ENCODE measurements around the gene ZCCHC17. TPM values are rescaled to one million over a fixed set of nuclear protein-coding genes. Genes with fewer than 3 reads are reported as not detected.

ZCCHC17 gene
- total RNA-seq, 8 experiments from 2014 or later: 31.6 to 81.8 (median 58.6) TPM

- no peak for ATAC-seq (replicated peaks in 6 of 8)
- WGBS, 10 experiments: 50 to 90% (median 77%) methylated on average over 1 to 6 of the region's 6 CpGs; no CpG with 5 or more reads in 3 of the 10 experiments
- in situ Hi-C loops (cut with MboI; ENCODE audit: low pct_unique_long_range_greater_than_20kb in 2 of 9, low sequenced_read_pairs in 9 of 9, unreplicated experiment in 9 of 9): loop anchor here in 3 of 9 experiments (25.0 kb wide), 1 partner anchor 223 kb away; no protein-coding TSS in a partner anchor
- Histone ChIP-seq H3K4me3 (no peak overlapping the region), H3K4me1 (replicated peaks in 1 of 2) (peaks cover 13 to 16% of the 10 kb centered on the region in 2 donors), H3K27ac (no peak overlapping the region)
Observed at GRCh38 chr1:31409946-31410858, 113.4 kb downstream of the ZCCHC17 start.

- ATAC-seq (replicated peaks in 6 of 8): no peak
- H3K4me3 ChIP-seq: no peak overlapping the region
- 56 to 80% (median 72%) methylated on average over 1 to 4 of the region's 4 CpGs; no CpG with 5 or more reads in 5 of the 10 experiments for WGBS, 10 experiments
- in situ Hi-C loops (cut with MboI; ENCODE audit: low pct_unique_long_range_greater_than_20kb in 2 of 9, low sequenced_read_pairs in 9 of 9, unreplicated experiment in 9 of 9): loop anchor here in 3 of 9 experiments (25.0 kb wide), 1 partner anchor 224 kb away; no protein-coding TSS in a partner anchor
- peaks cover 20 to 23% of the 10 kb centered on the region in 2 donors for H3K4me1 ChIP-seq (replicated peaks in 1 of 2)
- H3K27ac ChIP-seq: no peak overlapping the region
Observed at GRCh38 chr1:31410871-31411270, 114.0 kb downstream of the ZCCHC17 start.

- in situ Hi-C loops (cut with MboI; ENCODE audit: low pct_unique_long_range_greater_than_20kb in 2 of 9, low sequenced_read_pairs in 9 of 9, unreplicated experiment in 9 of 9): loop anchor here in 3 of 9 experiments (25.0 kb wide), 1 partner anchor 225 kb away; no protein-coding TSS in a partner anchor
- 33 to 83% (median 71%) methylated on average over 1 to 2 of the region's 2 CpGs; no CpG with 5 or more reads in 6 of the 10 experiments for WGBS, 10 experiments
- peaks cover 27 to 29% of the 10 kb centered on the region in 2 donors for H3K4me1 ChIP-seq (replicated peaks in 1 of 2)
- no peak overlapping the region for H3K27ac ChIP-seq
- H3K4me3 ChIP-seq: peak overlapping the region; percentile 58 to 94 (median 61)
- no peak for ATAC-seq (replicated peaks in 6 of 8)
Observed at GRCh38 chr1:31412205-31412604, 115.4 kb downstream of the ZCCHC17 start.

- 6 to 46% (median 22%) methylated on average over 3 to 17 of the region's 63 CpGs; no CpG with 5 or more reads in 6 of the 10 experiments for WGBS, 10 experiments
- in situ Hi-C loops (cut with MboI; ENCODE audit: low pct_unique_long_range_greater_than_20kb in 2 of 9, low sequenced_read_pairs in 9 of 9, unreplicated experiment in 9 of 9): loop anchor here in 3 of 9 experiments (25.0 kb wide), 1 partner anchor 226 kb away; no protein-coding TSS in a partner anchor
- ATAC-seq (replicated peaks in 6 of 8): peak; percentile 26 to 62 (median 37)
- Histone ChIP-seq H3K27ac (peak within 1 kb of the TSS; percentile 94 to 97), H3K4me1 (replicated peaks in 1 of 2) (peaks cover 30% of the 10 kb centered on the region in 2 donors), H3K4me3 (peak within 1 kb of the TSS; percentile 58 to 94 (median 61))
Observed at GRCh38 chr1:31412732-31413404, 116.0 kb downstream of the ZCCHC17 start, which contains the start of gene SERINC2. SERINC2 (plus strand) TSS chr1:31413213; CDS start chr1:31413266, 53 bp downstream.

GRCh38 chr1:31413405-31414001, 116.7 kb downstream of the ZCCHC17 start:
- ATAC-seq (replicated peaks in 6 of 8): peak; percentile 47 to 83 (median 56)
- in situ Hi-C loops (cut with MboI; ENCODE audit: low pct_unique_long_range_greater_than_20kb in 2 of 9, low sequenced_read_pairs in 9 of 9, unreplicated experiment in 9 of 9): loop anchor here in 3 of 9 experiments (25.0 kb wide), 1 partner anchor 226 kb away; no protein-coding TSS in a partner anchor
- Histone ChIP-seq H3K4me1 (replicated peaks in 1 of 2) (peaks cover 30% of the 10 kb centered on the region in 2 donors), H3K27ac (peak overlapping the region; percentile 94 to 97), H3K4me3 (peak overlapping the region; percentile 58 to 94 (median 61))
- 0 to 3% (median 0%) methylated on average over 1 to 31 of the region's 54 CpGs; no CpG with 5 or more reads in 4 of the 10 experiments for WGBS, 10 experiments

Other genes with a start within 250 kb of the ZCCHC17 start
- gene PUM1, start 231.3 kb upstream of the ZCCHC17 start, total RNA-seq: 100 to 1,000 TPM in 3 of 8 experiments, 10 to 100 TPM in 5; 62.3 to 123 (median 87.5) TPM
- gene NKAIN1, start 57.1 kb upstream of the ZCCHC17 start, total RNA-seq: 10 to 100 TPM in 5 of 8 experiments, under 1 TPM in 3; 0.46 to 88.7 (median 39.7) TPM
- 100 to 1,000 TPM in 1 of 8 experiments, 10 to 100 TPM in 7; 50.5 to 145 (median 80.2) TPM for gene SNRNP40, start 244 bp upstream of the ZCCHC17 start, total RNA-seq
- 10 to 100 TPM in 6 of 8 experiments, 1 to 10 TPM in 2; 2.5 to 70.0 (median 22.4) TPM for gene FABP3, start 76.0 kb downstream of the ZCCHC17 start, total RNA-seq
- gene SERINC2, start 116.2 kb downstream of the ZCCHC17 start, total RNA-seq: 10 to 100 TPM in 4 of 8 experiments, 1 to 10 TPM in 4; 1.4 to 18.8 (median 10.0) TPM

Measured in motor neuron (in vitro differentiated cells).